HUDEP-2 (cell line): Measurements from ENCODE around the gene PNPLA3.

Experiments used
- DNase-seq, 76 experiments: peaks; one replicate each; lab custom pipeline; 2025; ENCODE audit not compliant: unreplicated experiment in 76 of 76; lab: John Stamatoyannopoulos, UW

PNPLA3 gene

GRCh38 chr22:43988116-43988820 lies 64.7 kb downstream of the PNPLA3 start:
- no peak for DNase-seq

- no peak for DNase-seq
These were observed 65.4 kb downstream of the PNPLA3 start for GRCh38 chr22:43988960-43989359.

GRCh38 chr22:43990044-43990443 lies 66.4 kb downstream of the PNPLA3 start:
- DNase-seq = peak in 1 of 76 experiments; percentile 0

- DNase-seq = no peak
These were observed 67.9 kb downstream of the PNPLA3 start for GRCh38 chr22:43991316-43992020.

DNA sequence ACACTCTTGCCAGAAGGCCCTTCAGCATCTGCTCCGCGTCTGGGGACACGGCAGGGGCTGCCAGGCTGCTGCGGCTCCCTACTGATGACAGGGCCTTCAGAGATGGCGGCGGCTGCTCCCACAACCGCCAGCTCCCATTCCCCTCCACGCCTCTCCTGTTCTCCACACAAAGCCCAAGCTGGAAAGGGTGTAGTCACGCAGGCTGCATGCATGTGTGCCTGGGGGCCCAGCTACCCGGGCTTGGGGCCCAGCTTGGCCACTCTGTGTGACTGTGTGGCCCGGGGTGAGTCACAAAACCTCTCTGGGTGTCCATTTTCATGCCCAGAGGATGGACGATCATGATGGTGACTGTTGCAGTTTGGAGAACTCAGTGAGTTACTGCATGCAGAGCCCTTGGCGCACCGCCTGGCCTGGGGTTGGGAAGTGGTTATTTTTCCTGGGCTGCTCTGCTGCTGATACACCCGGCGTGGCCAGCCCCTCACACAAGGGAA lies 68.8 kb downstream of the PNPLA3 start:
- peak in 2 of 76 experiments; percentile 2 to 6 for DNase-seq

DNA sequence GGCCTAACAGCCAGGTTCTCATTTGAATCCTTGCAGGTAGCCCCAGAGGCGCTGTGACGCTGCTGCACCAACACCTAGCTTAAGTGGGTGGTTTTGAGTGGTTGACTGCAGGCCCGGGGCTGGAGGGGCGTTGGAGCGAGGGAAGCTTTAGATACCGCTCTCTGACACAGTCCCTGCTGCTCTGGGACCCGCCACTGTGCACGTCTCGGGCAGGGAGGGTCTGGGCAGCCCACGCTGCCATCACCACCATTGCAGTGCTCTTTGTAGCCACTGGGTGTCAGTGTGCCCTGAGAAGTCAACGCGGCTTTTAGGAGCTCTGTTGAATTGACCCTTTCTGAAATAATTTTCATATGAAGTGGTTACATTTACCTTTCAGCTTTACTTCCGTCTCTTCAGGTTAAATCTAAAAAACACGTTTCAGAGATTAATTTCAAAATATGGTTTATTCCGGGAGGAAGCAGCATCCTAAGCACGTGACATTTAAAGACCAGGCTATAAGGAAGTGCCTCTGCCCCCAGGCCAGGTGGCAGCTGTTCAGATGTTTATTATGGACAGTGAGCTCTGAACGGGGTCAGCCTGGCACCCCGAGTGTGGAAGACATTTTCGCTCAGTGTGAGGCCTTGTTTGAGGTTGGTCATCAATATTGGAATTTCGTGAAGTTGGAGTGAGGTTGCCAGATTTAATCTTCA lies 69.6 kb downstream of the PNPLA3 start:
- DNase-seq = peak in 51 of 76 experiments; percentile 1 to 57 (median 29)

GRCh38 chr22:43994006-43994405 lies 70.4 kb downstream of the PNPLA3 start:
- DNase-seq = no peak

DNA sequence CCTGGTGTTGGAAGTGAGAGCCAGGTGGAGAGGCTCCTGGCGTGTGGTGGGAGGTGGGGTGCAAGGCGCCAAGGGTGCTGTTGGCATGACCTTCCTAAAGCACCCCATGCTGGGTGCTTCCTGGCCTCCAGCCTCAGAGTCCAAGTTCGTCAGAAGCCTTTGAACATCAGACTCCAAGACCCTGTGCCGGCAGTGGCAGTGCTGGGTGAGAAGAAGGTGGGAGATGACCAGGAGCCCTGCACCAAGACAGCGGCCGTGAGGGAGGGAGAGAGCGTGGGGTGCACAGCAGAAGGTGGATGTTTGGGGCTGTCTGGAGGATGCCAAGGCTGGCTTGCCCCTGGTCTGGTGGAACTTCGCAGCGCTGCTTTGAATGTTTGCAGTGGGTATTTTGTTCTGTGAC lies 70.8 kb downstream of the PNPLA3 start:
- DNase-seq = no peak

DNA sequence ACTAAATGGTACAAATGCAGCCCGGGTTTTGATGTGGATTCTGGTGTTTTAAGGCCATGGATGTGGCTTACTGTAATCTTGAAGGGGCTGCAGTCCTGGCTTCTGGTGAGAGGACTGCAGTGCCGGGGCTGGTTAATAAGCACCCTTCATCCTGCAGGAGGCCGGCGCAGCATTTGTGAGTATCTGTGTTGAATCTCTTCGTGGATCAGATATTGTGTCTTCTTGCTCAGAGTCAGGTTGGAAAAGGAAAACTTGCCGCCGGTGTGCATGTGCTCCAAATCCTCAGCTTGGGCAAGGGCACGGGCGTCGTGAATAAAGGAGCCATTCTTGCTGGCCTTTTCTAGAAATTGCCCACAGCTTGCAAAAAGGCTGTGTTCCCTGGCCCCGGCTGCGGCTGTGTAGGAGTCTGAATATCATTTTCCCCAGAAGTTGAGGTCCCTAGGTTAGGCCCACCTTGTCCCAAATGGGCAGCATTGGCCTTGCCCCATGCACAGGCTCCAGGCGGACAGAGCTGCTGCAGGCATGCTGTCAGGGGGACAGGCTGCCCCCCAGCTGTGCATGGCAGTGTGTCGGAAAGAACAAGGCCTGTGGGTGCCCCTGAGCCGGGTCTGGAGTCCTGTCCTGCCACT lies 71.6 kb downstream of the PNPLA3 start:
- DNase-seq = no peak

DNA sequence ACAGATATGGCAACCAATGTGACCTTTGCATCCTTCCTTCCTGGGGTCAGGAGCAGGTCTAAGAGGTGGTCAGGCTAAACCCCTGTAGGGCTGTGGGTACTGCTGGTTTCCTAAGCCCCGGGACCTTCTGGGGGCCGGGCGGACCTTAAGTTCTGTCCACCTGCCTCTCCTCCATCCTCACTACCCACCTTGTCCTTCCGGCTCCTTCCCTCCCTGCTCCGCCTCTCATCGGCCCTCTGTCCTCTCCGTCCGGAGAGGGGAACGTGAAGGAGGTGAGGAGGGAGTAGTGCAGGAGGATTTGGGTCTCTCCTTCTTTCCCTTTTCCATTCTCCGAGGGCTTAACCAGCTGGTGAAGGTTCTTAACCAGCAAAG lies 72.2 kb downstream of the PNPLA3 start:
- no peak for DNase-seq

GRCh38 chr22:43996170-43996980 lies 72.8 kb downstream of the PNPLA3 start:
- DNase-seq = no peak

DNA sequence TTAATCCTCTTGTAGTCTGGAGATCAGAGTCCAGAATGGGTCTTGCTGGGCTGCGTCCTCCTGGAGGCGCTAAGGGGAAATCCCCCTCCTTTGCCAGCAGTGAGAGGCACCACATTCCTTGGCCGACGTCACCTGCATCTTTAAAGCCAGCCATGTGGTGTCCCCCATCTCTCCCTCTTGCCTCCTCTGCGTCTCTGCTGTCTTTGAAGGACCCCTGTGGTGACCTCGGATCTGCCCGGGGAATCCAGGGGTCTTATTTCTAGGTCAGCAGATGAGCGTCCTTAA lies 73.3 kb downstream of the PNPLA3 start:
- DNase-seq = no peak
